Embryonic facial prominence (tissue), 1 donor: Measurements from ENCODE around the gene SPAAR.
A peak's percentile ranks its signal among the peaks of the same experiment; 100 is the strongest.
"Not testable (repeated sequence)": the region's sequence is repeated elsewhere in the genome, so short reads cannot be mapped to it uniquely, and the experiment has no call there.

ENCODE experiments used
- DNase-seq: peaks from one replicate; pipeline ENCODE4 v3.0.0-alpha.2; 2016; ENCODE audit errors: extremely low spot score

Gene SPAAR

DNA sequence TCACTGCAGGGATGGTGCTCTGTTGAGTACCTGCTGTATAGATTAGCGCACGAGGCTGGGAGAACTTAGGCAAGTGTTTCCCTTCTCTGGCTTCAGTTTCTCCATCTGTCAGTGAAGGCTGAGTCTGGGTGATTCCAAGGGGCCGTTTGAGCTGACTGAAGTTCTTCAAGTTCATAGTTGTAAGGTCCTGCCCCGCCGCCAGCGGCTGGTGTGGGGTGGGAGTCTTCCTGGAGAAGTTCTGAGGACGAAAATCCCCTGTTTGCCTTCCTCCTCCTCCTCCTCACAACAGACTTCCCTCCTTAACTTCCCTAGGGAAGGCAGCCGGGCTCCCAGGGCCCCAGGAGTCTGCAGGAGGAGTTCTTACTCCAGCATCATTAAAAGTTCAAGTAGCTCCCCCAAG is 5.0 kb upstream of the SPAAR start:
- no peak for DNase-seq

DNA sequence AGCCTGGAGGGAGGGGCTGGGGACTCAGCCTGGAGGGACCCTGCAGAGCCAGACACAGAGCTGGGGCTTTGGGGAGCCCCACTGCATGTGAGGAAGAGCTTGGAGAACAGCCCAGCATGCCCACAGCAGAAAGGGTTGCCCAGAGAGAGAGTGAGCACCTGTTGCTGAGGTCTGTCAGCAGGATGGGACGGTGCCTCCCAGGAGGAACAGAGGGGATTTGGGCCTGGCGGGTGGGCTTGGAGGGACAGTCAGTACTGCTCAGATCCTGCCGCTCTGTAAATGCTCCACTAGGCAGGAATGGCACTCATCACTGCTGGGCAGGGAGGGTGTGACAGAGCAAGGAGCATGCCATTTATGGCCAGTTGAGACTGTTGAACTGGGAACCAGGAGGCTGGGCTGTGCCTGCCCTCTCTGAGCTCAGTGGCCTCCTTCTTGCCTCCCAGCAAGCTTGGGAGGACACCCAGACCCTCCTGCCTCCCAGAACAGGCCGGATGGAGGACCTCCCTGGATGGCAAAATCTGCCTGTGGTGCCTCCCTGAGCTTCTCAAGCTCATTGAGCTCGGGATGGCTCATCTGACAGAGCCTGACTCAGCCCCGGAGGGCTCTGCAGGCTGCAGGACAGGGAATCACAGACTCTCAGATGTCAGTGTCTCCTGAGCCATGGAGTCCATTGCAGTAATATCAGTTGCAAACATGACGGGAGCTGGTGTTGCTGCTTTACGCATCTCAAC is 4.1 kb upstream of the SPAAR start:
- DNase-seq: no peak

DNA sequence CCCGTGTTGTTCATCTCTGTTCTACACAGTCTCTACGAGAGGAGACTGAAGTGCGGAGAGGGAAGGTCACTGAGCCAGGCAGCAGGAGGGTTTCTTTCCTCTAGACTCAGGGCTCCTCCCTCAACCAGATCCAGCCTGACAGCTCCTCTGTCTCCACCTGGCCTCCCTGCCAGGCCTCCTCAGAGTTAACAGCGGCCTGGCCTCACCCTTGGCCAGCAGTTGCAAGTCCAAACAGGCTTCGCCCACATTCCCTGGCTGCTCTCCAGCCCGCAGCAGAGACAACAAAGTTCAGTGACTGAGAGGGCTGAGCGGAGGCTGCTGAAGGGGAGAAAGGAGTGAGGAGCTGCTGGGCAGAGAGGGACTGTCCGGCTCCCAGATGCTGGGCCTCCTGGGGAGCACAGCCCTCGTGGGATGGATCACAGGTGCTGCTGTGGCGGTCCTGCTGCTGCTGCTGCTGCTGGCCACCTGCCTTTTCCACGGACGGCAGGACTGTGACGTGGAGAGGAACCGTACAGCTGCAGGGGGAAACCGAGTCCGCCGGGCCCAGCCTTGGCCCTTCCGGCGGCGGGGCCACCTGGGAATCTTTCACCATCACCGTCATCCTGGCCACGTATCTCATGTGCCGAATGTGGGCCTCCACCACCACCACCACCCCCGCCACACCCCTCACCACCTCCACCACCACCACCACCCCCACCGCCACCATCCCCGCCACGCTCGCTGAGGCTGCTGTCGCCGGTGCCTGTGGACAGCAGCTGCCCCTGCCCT is 3.2 kb upstream of the SPAAR start, which contains the start of gene HRCT1:
TSS of gene HRCT1 (plus strand) at position 291 of the 768 bp plus-strand sequence. CDS start at position 377, 86 bp downstream.
- no peak for DNase-seq

DNA sequence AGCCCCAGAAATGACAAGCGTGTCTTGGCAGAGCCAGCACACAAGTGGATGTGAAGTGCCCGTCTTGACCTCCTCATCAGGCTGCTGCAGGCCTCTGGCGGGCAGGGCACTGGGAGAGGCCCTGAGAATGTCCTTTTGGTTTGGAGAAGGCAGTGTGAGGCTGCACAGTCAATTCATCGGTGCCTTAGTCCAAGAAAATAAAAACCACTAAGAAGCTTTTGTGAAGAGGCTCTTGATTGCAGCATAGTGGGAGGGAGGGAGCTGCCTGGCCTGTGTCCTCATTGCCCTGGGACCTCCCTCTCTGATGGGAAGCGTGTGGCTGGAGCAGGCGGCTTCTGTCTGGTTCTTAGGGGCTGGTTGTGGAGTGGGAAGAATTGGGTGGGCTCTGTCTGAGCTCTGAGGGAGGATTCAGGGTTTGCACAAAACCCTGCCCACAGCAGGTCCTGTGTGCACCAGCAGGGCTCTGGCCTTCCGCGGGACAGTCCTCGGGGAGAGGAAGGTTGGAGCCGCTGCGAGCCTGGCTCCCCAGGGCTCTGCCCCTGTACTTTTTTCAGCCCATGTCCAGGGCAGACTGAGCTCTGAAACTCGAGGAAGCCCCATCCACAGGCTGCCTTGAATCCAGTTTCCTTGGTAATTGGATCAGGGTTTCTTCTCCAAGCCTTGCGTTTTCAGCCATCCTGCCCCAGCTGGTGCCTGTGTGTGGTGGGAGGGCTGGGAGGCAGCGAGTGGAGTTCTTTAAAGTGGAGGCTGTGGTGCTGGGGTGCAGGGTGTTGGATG is 2.2 kb upstream of the SPAAR start:
- no peak for DNase-seq

DNA sequence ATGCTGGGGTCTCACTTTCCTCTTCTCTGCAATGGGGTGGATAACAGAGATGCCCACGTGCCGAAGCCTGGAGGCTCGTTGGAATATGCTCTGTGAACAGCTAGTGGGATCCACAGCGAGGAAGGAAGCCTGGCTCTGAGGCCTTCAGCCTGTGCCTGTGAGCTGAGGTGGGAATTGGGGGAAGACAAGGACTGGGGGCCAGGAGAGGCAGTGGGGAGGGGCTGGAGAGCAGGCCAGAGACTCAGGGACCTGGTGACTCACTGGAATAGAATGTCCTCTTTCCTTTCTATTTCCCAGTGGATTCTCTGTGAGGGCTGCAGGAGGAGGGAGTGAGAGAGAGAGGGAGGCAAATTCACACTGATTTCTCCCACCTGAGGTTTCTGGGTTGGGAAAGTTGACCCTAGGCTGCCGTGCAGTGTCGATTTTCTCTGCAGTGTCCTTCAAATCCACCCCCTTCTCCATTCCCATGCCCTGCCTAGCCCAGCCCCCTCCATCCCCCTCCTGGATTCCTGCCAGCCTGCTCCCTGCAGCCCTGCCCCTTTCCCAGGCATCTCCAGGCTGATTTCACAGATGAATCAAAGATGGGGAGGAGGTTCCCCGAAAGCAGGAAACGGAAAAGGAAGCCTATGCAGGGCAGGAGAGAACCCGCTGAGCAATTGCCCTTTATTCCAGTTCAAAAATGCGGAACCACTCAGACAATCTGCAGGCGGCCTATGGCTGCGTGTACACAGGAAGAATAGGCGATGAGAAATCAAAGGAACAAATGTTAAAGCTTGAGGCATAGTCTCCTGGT is 1.4 kb upstream of the SPAAR start:
- DNase-seq: peak; percentile 40

DNA sequence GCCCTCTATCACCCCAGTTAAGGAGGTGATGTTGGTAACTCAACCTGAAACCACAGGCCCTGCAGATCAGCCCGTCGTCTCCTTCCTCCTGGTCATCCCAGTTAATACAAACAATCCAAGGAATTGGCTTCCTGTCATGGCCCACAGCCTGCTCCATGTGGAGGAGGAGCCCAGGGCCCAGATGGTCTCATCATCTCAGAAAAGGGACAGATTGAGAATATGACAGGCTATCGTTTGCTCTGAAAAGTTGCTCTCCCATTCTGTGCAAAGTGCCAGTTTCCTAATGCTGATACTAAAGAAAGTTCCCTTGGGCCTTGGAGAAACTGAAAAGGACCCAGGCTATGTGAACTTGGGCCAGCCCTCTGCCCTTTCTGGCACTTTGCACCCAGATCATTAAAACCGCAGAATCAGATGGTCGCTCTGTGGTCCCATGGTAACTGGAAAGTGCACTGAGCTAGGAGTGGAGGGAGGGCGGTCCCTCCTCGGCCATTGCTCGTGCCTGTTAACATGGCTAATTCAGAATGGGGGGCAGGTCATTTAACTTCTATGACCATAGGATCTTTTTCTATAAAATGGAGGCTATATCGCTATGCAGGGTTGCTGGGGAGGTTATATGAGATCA is 675 bp upstream of the SPAAR start:
- no peak for DNase-seq

DNA sequence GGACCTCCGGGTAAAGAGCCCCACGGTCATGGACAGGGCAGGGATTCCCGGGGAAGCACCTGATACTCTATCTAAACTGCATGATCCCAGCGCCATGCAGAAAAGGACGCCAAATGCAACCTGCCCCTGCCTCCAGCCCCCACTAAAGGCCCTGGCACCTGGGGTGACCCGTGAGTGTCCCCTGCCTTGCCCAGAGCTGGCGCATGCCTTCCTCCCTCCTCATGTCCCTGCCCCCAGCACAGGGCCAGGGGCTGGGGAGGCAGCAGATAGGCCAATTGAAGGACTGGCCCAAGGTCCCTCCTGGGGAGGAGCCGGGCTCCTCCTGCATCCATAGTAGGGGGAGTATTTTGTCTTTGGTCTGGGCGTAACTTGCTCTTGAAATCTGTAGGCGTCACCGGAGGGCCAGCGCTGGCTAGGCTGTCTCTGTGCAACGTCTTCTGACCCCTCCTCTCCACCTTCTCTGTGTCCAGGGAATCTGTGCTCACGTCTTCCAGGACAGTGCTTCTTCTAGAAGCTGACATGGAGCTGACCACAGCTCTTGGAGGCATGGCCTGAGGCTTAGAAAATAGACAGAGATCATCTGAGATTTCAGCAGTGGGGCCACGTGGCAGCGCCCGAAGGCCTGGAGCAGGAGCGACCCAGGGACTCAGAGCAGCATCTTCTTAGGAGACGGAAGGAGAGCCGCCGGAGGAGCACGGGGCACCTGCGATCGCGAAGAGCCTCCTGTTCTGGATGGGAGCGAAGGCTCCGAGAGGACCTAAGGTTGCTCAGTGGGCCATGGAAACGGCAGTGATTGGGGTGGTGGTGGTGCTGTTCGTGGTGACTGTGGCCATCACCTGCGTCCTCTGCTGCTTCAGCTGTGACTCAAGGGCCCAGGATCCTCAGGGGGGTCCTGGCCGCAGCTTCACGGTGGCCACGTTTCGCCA is 660 bp downstream of the SPAAR start:
- DNase-seq: no peak

DNA sequence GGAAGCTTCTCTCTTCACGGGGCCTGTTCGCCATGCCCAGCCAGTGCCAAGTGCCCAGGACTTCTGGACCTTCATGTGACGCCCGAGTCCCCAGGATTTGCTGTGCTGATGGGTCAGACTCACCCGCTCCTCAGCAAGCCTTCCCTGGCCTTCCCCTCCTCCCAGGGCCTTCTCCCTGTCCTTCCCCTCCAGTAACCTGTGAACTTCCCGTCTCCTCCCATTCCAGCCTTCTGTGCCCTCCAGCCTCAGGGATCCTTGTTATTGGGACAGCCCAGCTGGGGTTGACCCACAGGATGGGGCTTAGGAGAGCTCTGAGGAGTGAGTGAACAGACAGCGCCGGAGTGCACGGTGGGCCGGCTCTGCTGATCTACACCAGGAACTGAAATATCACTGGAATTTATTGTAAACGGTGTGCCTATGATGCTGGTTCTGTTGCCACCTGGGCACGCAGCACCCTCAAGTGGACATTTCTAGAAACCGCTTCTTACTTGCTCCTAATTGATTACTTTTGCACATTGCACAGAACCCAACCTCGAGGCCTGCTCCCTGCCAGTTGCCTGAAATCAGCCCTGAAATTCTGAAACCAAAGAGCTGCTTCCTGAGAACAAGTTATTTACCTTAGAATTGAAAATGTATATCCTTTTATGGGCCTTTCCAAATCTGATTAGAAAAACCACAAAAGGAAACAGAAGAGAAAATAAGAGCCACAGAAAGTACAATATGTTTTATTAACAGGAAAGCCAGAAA is 1.5 kb downstream of the SPAAR start:
- DNase-seq: no peak

DNA sequence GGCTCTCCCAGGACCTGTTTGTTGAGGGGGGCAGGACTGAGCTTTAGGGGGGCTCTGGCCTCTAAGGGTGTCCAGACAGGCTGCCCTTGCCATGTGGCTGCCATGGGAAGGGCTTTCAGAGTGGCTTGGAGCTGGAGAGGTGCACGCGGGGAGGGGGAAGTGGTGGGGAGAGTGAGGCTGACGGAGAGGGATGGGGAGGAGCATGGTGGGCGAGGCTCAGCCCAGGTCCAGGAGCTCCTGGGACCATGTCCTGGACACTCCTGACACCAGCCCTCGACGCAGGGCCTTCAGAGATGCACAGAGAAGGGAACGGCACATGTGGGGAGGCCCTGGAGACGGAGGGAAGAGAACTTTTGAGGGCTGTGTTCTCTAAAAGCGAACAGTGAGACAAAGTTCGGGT is 2.4 kb downstream of the SPAAR start:
- no peak for DNase-seq

DNA sequence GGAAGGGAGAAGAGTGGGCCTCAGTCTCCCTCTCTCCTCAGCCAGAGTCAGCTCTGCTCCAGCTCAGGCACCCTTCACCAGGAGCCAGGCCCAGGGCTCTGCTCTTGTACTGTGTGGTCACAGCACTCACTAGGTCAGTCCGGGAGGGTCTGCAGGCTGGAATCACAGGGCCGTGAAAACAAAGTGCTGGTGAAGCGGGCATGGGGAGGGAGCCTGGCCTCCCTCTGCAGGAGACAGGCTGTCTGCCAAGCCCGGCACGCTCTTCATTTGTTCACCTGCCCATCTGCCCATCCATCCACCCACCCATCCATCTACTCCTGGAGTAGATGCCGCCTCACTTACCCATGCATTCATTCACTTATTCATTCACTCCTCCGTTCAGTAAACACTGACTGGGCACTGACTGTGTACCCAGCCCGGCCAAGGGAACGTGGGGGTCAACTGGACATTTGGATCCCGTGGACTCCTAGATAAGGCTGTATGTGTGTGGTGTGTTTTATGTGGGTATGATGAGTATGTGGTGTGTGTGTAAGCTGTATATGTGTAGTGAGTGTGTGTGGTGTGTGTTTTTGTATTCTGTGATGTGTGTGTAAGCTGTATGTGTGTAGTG is 3.6 kb downstream of the SPAAR start:
- no peak for DNase-seq

DNA sequence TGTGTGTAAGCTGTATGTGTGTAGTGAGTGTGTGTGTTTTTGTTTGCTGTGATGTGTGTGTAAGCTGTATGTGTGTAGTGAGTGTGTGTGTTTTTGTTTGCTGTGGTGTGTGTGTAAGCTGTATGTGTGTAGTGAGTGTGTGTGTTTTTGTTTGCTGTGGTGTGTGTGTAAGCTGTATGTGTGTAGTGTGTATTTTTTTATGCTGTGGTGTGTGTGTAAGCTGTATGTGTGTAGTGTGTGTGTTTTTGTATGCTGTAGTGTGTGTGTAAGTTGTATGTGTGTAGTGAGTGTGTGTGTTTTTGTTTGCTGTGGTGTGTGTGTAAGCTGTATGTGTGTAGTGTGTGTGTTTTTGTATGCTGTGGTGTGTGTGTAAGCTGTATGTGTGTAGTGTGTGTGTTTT is 4.1 kb downstream of the SPAAR start:
- DNase-seq: not testable (repeated sequence)

DNA sequence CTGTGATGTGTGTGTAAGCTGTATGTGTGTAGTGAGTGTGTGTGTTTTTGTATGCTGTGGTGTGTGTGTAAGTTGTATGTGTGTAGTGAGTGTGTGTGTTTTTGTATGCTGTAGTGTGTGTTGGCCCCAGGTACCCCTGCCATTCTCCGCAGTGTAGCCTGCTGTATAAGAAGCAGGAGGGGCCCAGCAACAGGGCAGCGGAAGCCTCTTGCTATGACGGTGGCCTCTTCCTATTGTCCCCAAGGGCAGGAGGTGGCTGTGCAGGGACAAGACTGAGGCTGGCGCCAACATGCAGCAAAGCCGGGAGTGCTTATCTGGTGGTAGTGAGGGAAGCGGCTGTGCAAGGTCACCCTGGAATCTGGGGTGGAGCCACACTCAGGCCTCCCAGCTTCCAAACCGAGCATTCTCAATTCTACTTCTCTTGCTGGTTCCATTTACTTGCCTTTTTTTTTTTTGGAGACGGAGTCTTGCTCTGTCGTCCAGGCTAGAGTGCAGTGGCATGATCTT is 5.1 kb downstream of the SPAAR start:
- no peak for DNase-seq

DNA sequence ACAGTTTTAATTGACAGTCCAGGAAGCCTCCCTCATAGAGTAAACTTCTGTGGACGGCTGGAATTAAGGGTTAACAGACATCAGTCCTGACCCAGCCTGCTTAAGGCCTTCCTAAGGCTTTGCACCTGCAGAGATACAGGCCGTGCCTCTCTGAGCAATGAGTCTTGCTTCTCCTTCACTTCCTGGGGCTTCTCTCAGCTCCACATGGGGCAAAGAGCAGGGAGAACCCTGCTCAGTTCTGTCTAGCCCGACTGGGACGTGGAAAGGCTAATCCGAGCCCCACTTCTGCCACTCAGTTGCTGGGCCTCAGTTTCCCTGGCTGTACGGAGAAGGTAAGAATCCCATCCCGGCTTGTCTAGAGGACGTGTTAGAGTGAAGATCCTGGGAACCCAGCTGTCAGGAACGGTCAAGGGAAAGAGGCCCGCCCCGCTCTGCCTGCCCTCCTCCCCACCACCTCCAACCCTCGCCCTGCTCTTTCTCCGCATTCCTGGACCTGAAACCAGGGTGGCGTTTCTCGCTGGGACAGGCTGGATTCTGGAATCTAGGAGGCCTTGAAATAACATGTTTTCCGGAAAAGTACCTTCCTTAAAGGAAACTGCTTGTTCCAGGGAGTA is 6.5 kb downstream of the SPAAR start:
- no peak for DNase-seq

DNA sequence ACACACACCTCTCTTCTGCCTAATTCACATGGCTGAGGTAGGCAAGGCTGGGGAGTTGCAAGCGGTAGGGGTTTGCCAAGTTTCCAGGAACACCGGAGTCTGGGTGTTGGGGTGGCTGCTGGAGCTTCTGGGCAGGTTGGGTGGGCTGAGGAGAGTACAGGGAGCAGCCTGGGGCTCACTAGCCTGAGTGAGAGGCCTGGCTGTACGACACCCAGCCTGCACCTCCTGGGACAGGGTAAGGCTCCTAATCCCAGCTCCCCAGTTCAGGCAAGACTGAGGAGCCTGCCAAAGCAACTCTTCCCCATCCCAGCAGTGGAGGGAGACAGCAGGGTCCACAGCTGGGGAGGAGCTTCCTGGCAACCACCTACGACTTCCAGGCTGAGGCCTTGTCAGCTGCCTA is 8.0 kb downstream of the SPAAR start:
- no peak for DNase-seq

DNA sequence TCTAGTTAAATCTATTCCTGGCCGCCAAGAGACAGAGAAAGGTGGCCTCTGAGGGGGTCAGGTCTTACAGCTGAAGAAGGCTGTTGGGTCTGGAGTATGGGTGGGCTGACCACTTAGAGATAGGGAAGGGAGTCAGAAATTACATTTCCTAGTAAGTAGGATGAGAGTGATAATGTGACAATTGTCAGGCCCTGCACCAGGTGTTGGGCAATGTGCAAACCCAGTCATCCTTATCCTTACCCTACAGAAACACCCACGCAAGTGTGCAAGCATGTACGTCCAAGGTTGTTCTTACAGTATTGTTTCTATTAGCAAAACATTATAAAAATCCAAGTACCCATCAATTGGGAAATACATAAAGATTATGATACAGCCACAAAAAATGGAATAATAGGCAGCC is 9.5 kb downstream of the SPAAR start:
- no peak for DNase-seq

DNA sequence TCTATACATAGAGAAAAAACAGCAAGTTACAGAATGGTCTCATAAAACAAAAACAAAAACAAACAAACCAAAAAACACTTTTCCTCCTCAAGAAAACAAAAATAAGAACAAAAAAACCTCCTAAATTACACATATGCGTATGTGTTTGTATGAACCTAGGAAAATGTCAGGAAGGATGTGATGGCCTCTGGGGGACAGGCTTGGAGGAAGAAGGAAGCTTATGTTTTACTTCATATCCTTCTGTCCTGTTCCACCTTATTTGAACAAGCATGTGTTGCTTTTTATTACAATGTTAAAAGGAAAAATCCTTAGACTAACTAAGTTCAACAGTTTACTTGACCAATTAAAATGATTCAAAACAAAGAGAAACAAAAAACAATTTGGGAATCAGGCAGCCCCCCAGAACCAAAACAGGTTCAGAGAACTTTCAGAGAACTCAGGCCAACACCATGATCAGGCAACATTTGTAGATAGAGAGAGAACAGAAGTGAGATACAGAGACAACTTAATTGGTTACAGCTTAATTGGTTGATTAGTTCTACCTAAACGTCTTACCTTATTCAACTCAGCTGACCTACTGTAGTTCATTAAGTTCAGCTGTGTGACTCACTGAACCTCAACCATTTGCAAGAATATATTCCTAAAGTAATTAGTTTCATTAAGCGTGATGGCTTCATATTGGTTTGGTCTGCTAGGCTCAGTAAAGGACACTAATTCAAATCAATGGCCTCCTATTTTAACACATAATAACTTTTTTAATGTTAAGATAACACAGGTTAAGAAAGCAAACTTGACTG is 10.1 kb downstream of the SPAAR start:
- no peak for DNase-seq

DNA sequence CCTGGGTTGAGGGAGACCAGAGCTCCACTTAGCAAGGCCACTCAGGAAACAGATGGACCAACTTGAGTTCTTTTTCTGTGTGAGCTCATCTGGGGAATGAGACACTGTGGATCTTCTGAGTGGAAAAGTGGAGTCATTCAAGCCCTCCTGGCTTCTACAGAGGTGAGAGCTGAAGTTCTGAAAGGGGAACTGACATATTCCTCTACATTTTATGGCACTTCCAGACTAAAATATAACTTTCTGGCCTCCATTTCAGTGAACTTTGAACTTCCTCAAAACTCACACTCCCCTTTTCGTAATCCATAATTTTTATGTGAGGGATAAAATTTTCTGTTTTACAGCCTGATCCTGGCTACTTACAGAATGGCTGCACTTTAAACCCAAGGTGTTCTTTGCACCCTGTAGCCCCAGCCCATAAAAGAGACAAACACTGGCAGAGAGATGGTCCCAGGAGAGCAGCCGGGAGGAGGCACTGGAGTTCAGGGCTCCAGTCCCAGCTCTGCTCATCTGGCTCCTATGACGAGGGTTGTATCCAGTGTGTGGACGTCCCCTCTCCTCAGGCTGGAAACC is 10.8 kb downstream of the SPAAR start:
- no peak for DNase-seq
